ENCODE data around the gene MT1M. TPM values are rescaled to one million over a fixed set of nuclear protein-coding genes. Genes with fewer than 3 reads are reported as not detected.

The MT1M gene
- polyA plus RNA-seq, 3 donors, result not detected

- Histone ChIP-seq H4K20me1 (ENCODE audit: insufficient read depth, low read length) (no peaks in the 10 kb centered on the region), H3K4me3 (replicated peaks in 1 of 3; ENCODE audit: low read depth in 2 of 3, low read length in 3 of 3) (no peak overlapping the region), H3K79me2 (ENCODE audit: insufficient read depth, low read length) (no peaks in the 10 kb centered on the region), H3K27me3 (ENCODE audit: control insufficient read depth in 2 of 2, insufficient read depth in 2 of 2, low read length in 2 of 2) (peaks cover 61 to 98% of the 10 kb centered on the region in 2 donors), H3K9me3 (replicated peaks in 1 of 2; ENCODE audit: control insufficient read depth in 1 of 2, insufficient read depth in 1 of 2, low read length in 2 of 2) (peaks cover 0 to 5% of the 10 kb centered on the region in 2 donors), H3K36me3 (replicated peaks in 1 of 2; ENCODE audit: control insufficient read depth in 1 of 2, insufficient read depth in 2 of 2, low read length in 2 of 2) (no peaks in the 10 kb centered on the region), H3K9ac (ENCODE audit: insufficient read depth, low read length, poor library complexity, severe bottlenecking) (no peak overlapping the region), H3K4me1 (ENCODE audit: control insufficient read depth in 1 of 2, insufficient read depth in 2 of 2, low read length in 2 of 2) (peaks cover 4 to 8% of the 10 kb centered on the region in 2 donors), H3K4me2 (replicated peaks; ENCODE audit: extremely low read depth, low read length, poor library complexity, severe bottlenecking) (no peak overlapping the region), H2AFZ (ENCODE audit: insufficient read depth, low read depth, low read length, poor library complexity, severe bottlenecking) (no peak overlapping the region), H3K27ac (ENCODE audit: low read depth in 1 of 2, low read length in 2 of 2) (no peak overlapping the region)
- WGBS (ENCODE audit: insufficient coverage), result no CpG with 5 or more reads among the region's 1 CpG
- H3K36me3 Mint-ChIP-seq, result no peaks in the 10 kb centered on the region
- peaks cover 13% of the 10 kb centered on the region for H3K4me1 Mint-ChIP-seq
- intact Hi-C loops (cut with micrococcal nuclease), result no loop called here
- H3K27ac Mint-ChIP-seq, result no peak overlapping the region
- no peak for DNase-seq
- peaks cover 0 to 7% (median 0%) of the 10 kb centered on the region in 7 donors for H3K9me3 Mint-ChIP-seq
- no peak for TF ChIP-seq CTCF (IDR thresholded peaks at IDR 0.05)
- H3K27me3 Mint-ChIP-seq (ENCODE audit: low read depth in 3 of 3), result peaks cover 71 to 88% (median 85%) of the 10 kb centered on the region in 3 donors
- peak overlapping the region in 1 of 2 donors; percentile 49 for H3K4me3 Mint-ChIP-seq
These were observed 12.9 kb downstream of the MT1M start for GRCh38 chr16:56645311-56645710.

GRCh38 chr16:56645838-56646237 is 13.4 kb downstream of the MT1M start:
- TF ChIP-seq CTCF (IDR thresholded peaks at IDR 0.05), result no peak
- Mint-ChIP-seq H3K9me3 (peaks cover 0 to 7% (median 0%) of the 10 kb centered on the region in 7 donors), H3K36me3 (no peaks in the 10 kb centered on the region), H3K4me1 (peaks cover 13% of the 10 kb centered on the region), H3K27ac (no peak overlapping the region), H3K4me3 (peak overlapping the region in 1 of 2 donors; percentile 14), H3K27me3 (ENCODE audit: low read depth in 3 of 3) (peaks cover 69 to 86% (median 81%) of the 10 kb centered on the region in 3 donors)
- Histone ChIP-seq H3K9me3 (replicated peaks in 1 of 2; ENCODE audit: control insufficient read depth in 1 of 2, insufficient read depth in 1 of 2, low read length in 2 of 2) (peaks cover 0 to 5% of the 10 kb centered on the region in 2 donors), H3K27ac (ENCODE audit: low read depth in 1 of 2, low read length in 2 of 2) (no peak overlapping the region), H3K4me1 (ENCODE audit: control insufficient read depth in 1 of 2, insufficient read depth in 2 of 2, low read length in 2 of 2) (peaks cover 4 to 8% of the 10 kb centered on the region in 2 donors), H3K27me3 (ENCODE audit: control insufficient read depth in 2 of 2, insufficient read depth in 2 of 2, low read length in 2 of 2) (peaks cover 56 to 97% of the 10 kb centered on the region in 2 donors), H3K4me2 (replicated peaks; ENCODE audit: extremely low read depth, low read length, poor library complexity, severe bottlenecking) (no peak overlapping the region), H2AFZ (ENCODE audit: insufficient read depth, low read depth, low read length, poor library complexity, severe bottlenecking) (no peak overlapping the region), H3K4me3 (replicated peaks in 1 of 3; ENCODE audit: low read depth in 2 of 3, low read length in 3 of 3) (no peak overlapping the region), H3K9ac (ENCODE audit: insufficient read depth, low read length, poor library complexity, severe bottlenecking) (no peak overlapping the region), H3K79me2 (ENCODE audit: insufficient read depth, low read length) (no peaks in the 10 kb centered on the region), H3K36me3 (replicated peaks in 1 of 2; ENCODE audit: control insufficient read depth in 1 of 2, insufficient read depth in 2 of 2, low read length in 2 of 2) (no peaks in the 10 kb centered on the region), H4K20me1 (ENCODE audit: insufficient read depth, low read length) (no peaks in the 10 kb centered on the region)
- no CpG with 5 or more reads among the region's 1 CpG for WGBS (ENCODE audit: insufficient coverage)
- no peak for DNase-seq
- intact Hi-C loops (cut with micrococcal nuclease), result no loop called here

Measured in CD14-positive monocyte (primary cell).